ENCODE data around the gene TRAPPC3. TPM values are rescaled to one million over a fixed set of nuclear protein-coding genes. Genes with fewer than 3 reads are reported as not detected.

Gene TRAPPC3
- total RNA-seq, 4 donors from 2014 or later: 101 to 156 (median 148) TPM

DNA sequence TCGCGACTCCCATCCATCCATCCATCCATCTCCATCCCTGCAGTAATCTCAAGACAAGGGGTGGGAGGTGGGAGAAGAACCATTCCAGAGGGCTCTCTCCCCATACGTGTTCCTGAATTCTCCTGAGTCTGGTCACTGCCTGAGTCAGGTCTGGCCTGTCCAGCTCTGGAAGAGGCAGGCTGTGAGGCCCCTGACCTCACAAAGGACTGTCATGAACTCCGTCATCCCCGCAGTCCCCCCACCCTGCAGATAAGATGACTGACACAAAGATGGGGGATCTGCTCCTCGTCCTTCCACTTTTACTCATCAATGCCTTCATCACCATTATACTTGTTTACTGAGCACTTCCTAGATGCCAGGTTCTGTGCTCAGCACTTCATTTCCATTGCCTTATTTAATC, 5.0 kb upstream of the TRAPPC3 start:
- intact Hi-C loops (cut with DNase I): loop anchor here (5.0 kb wide), 2 partner anchors 33 to 133 kb away; no protein-coding TSS in a partner anchor
- DNase-seq: no peak
- TF ChIP-seq CTCF (IDR thresholded peaks at IDR 0.05): no peak
- no peak for TF ChIP-seq POLR2A (IDR thresholded peaks at IDR 0.05)
- Histone ChIP-seq H3K36me3 (no peaks in the 10 kb centered on the region), H3K9me3 (no peaks in the 10 kb centered on the region), H3K27me3 (no peaks in the 10 kb centered on the region), H3K4me3 (replicated peaks in 1 of 3) (no peak overlapping the region), H3K4me1 (peaks cover 48 to 58% of the 10 kb centered on the region in 2 donors), H3K27ac (peak overlapping the region; percentile 97 to 100 (median 100))
- 94 to 96% methylated on average over 6 of the region's 6 CpGs for WGBS, 2 donors

GRCh38 chr1:36153476-36153875, 4.2 kb upstream of the TRAPPC3 start:
- TF ChIP-seq CTCF (IDR thresholded peaks at IDR 0.05) (no peak), POLR2A (IDR thresholded peaks at IDR 0.05) (no peak)
- H3K4me1 ChIP-seq: peaks cover 48 to 51% of the 10 kb centered on the region in 2 donors
- no peaks in the 10 kb centered on the region for H3K9me3 ChIP-seq
- no peaks in the 10 kb centered on the region for H3K27me3 ChIP-seq
- DNase-seq: no peak
- intact Hi-C loops (cut with DNase I): loop anchor here (5.0 kb wide), 2 partner anchors 34 to 134 kb away; no protein-coding TSS in a partner anchor
- WGBS, 2 donors: 93 to 98% methylated on average over 6 of the region's 6 CpGs
- no peaks in the 10 kb centered on the region for H3K36me3 ChIP-seq
- no peak overlapping the region for H3K4me3 ChIP-seq (replicated peaks in 1 of 3)
- H3K27ac ChIP-seq: no peak overlapping the region

GRCh38 chr1:36151845-36152203, 2.5 kb upstream of the TRAPPC3 start:
- intact Hi-C loops (cut with DNase I): loop anchor here (5.0 kb wide), 2 partner anchors 35 to 135 kb away; no protein-coding TSS in a partner anchor
- TF ChIP-seq POLR2A (IDR thresholded peaks at IDR 0.05) (no peak), CTCF (IDR thresholded peaks at IDR 0.05) (no peak)
- no peaks in the 10 kb centered on the region for H3K36me3 ChIP-seq
- peaks cover 44 to 51% of the 10 kb centered on the region in 2 donors for H3K4me1 ChIP-seq
- H3K27me3 ChIP-seq: no peaks in the 10 kb centered on the region
- H3K27ac ChIP-seq: peak overlapping the region; percentile 94 to 100 (median 100)
- 46 to 66% methylated on average over 3 of the region's 3 CpGs for WGBS, 2 donors
- no peaks in the 10 kb centered on the region for H3K9me3 ChIP-seq
- H3K4me3 ChIP-seq (replicated peaks in 1 of 3): no peak overlapping the region
- DNase-seq: no peak

DNA sequence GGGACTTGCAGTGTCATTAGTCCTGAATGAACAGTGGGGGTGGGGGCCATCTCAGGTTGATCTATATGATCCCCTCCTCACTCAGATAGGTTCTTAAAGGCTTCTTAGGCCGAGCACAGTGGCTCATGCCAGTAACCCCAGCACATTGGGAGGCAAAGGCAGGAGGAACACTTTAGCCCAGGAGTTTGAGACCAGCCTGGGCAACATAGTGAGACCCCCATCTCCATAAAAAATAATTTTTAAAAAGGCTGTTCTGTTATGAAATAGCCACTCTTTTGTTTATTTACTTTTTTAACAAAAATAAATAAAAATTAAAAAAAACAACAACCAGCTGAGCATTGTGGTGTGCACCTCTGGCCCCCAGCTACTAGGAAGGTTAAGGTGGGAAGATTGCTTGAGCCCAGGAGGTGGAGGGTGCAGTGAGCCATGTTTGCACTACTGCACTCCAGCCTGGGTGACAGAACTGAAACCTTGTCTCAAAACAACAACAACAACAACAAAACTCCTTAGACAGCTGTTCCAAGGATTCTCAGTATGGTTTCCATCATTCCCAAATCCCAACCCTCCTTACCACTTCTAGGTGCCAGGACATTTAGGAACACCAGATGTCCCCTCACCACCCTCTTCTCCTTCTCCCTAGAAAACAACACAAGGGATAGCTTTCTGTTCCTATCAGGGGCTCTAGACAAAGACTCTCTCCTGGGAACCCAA, 2.0 kb upstream of the TRAPPC3 start:
- peaks cover 44 to 51% of the 10 kb centered on the region in 2 donors for H3K4me1 ChIP-seq

More for the DNA sequence above, 2.0 kb upstream of the TRAPPC3 start:
- DNase-seq: no peak
- no peaks in the 10 kb centered on the region for H3K27me3 ChIP-seq
- peak overlapping the region; percentile 94 to 100 (median 100) for H3K27ac ChIP-seq
- H3K9me3 ChIP-seq: no peaks in the 10 kb centered on the region
- intact Hi-C loops (cut with DNase I): loop anchor here (5.0 kb wide), 2 partner anchors 36 to 136 kb away; no protein-coding TSS in a partner anchor
- H3K36me3 ChIP-seq: no peaks in the 10 kb centered on the region
- TF ChIP-seq POLR2A (IDR thresholded peaks at IDR 0.05) (peak; percentile 50 to 52), CTCF (IDR thresholded peaks at IDR 0.05) (no peak)
- no peak overlapping the region for H3K4me3 ChIP-seq (replicated peaks in 1 of 3)
- WGBS, 2 donors: 15 to 17% methylated on average over 1 of the region's 1 CpG
